Psoas muscle (tissue), 8 donors: ENCODE results near the gene INKA1. TPM values are rescaled to one million over a fixed set of nuclear protein-coding genes. Genes with fewer than 3 reads are reported as not detected.

Source experiments
- ATAC-seq, 4 donors: fragments of 200-7000 bp; cut with Tn5 transposase; one replicate each; pipeline ENCODE4 v1.9.1; 2020; ENCODE audit warnings: moderate library complexity in 3 of 4, mild to moderate bottlenecking in 2 of 4
- DNase-seq, 2 donors: peaks; one replicate each; pipeline ENCODE4 v3.0.0-alpha.2; 2020
- H3K27ac ChIP-seq: fragments of 200-600 bp; one replicate; pipeline ENCODE4 v1.8.0; 2022
- H3K27me3 ChIP-seq, 3 donors: fragments of 200-600 bp in 1 of 3; one replicate each; pipeline versions ENCODE4 v1.6.1 to v1.8.0; 2013 to 2022; ENCODE audit warnings: low read length in 2 of 3, mild to moderate bottlenecking in 2 of 3, moderate library complexity in 1 of 3; ENCODE audit not compliant: insufficient read depth in 3 of 3
- H3K36me3 ChIP-seq, 2 donors: fragments of 200-600 bp in 1 of 2; one replicate each; pipeline versions ENCODE4 v1.6.1 to v1.8.0; 2013 to 2022; ENCODE audit warnings: low read depth in 1 of 2, mild to moderate bottlenecking in 1 of 2, moderate library complexity in 1 of 2; ENCODE audit not compliant: insufficient read depth in 1 of 2
- H3K4me1 ChIP-seq: fragments of 200-600 bp; one replicate; pipeline ENCODE4 v1.8.0; 2022
- H3K4me3 ChIP-seq: fragments of 200-600 bp; one replicate; pipeline ENCODE4 v1.8.0; 2022; ENCODE audit warnings: mild to moderate bottlenecking
- H3K9me3 ChIP-seq: fragments of 200-600 bp; one replicate; pipeline ENCODE4 v1.8.0; 2022
- CTCF ChIP-seq: fragments of 200-600 bp; IDR thresholded peaks from one replicate; pipeline ENCODE4 v1.8.0; 2022; ENCODE audit warnings: antibody characterized with exemption
- whole genome bisulfite sequencing, 3 donors: extraction: QIAGEN DNeasy Blood & Tissue Kit; methylation state at CpG; one replicate each; pipeline versions ENCODE4 v1.1.6 to v1.1.7; 2013; 5-methylcytosine and 5-hydroxymethylcytosine counted together
- intact Hi-C, 2 donors: fragments of 100-400 bp; cut with DNase I; formaldehyde crosslinking; loops; one replicate each; pipeline versions ENCODE4 v1.11.0 to v1.14.2; 2022
- polyA plus RNA-seq, 3 donors: library from polyadenylated mRNA; stranded (reverse); fragments of 200-250 nt; gene quantifications; one replicate each; pipeline ENCODE4 v1.2.3, GENCODE V29; 2013
- total RNA-seq, 4 donors: library from RNA; stranded (reverse); fragmentation: NEBNext Ultra II Directional in 2 of 4; extraction: Animal tissue kit (Norgen Biotek cat#: 25700) in 2 of 4; gene quantifications; one replicate each; pipeline versions ENCODE4 v1.2.1 to v1.2.4, GENCODE V29; 2021 to 2023
- donor health status: healthy with polysubstance abuse.
- donor health status: DM: no; HTN: no; CAD: no; lungs with moderate emphysema.
- donor health status: Bipolar disorder and iron deficiency.
- donor health status: healthy.
- donor health status: DM: yes; HTN: yes; CAD: no.
- donor health status: DM: no; HTN: no; CAD: no.
- donor health status: DM: no; HTN: no; CAD: no.
- donor health status: DM: yes; HTN: yes; CAD: no.

Gene INKA1
- total and polyA plus RNA-seq, 7 donors: 2.2 to 20.1 (median 3.6) TPM

DNA sequence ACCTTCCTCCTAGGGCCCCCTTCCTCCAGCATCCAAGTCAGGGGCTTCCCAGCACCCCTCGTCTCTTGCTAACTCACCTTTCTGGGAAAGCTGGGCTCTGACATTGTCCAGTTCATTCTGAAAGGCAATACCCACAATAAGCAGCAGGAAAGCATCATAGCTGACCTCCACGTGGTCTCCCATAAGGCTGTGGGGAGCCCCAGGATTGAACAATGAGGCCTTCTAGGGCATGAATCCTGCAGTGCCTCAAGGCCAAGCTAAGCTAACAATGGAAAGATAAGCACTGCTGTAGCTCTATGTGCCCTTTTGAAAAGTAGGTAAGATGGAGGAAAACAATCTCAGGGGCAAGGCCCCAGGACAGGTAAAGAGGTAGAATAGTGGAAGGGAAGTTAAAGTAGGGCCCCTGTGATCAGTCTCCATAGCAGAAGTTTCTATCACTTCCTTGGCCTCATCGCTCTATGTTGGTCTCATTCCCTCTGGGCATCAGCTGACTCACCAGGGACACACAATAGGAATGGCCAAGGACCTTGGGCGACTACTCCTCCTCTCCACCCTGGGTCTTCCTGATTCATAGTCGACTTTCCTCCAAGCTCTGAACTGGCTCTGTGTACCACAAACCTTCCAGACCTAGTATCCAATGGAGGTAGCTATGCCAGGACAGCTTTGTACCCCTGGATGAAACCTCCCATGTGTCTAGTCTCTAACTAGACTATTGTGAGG lies 41.6 kb downstream of the INKA1 start:
- no peak overlapping the region for H3K27ac ChIP-seq
- no peak for TF ChIP-seq CTCF
- H3K27me3 ChIP-seq: no peaks in the 10 kb centered on the region
- 72 to 92% (median 77%) methylated on average over 5 of the region's 5 CpGs for WGBS, 3 donors
- no peaks in the 10 kb centered on the region for H3K36me3 ChIP-seq
- no peaks in the 10 kb centered on the region for H3K9me3 ChIP-seq
- no peak overlapping the region for H3K4me3 ChIP-seq
- DNase-seq: no peak
- no peak for ATAC-seq
- peaks cover 9% of the 10 kb centered on the region for H3K4me1 ChIP-seq
- intact Hi-C loops: loop anchor here in 1 of 2 donors (5.0 kb wide), 1 partner anchor 127 kb away; the partner anchor contains the start of gene AMIGO3

GRCh38 chr3:49845694-49846093 lies 42.6 kb downstream of the INKA1 start:
- Histone ChIP-seq H3K4me3 (no peak overlapping the region), H3K27ac (no peak overlapping the region), H3K4me1 (peaks cover under 1% of the 10 kb centered on the region), H3K9me3 (no peaks in the 10 kb centered on the region), H3K27me3 (no peaks in the 10 kb centered on the region), H3K36me3 (no peaks in the 10 kb centered on the region)
- DNase-seq (no peak), ATAC-seq (no peak)
- no peak for TF ChIP-seq CTCF
- intact Hi-C loops: no loop called here
- WGBS, 3 donors: 80 to 94% (median 92%) methylated on average over 3 of the region's 3 CpGs

Other genes starting within 250 kb of the INKA1 start
- gene BSN, start 248.8 kb upstream of the INKA1 start, total RNA-seq: under 1 TPM; 0.22 to 0.95 (median 0.47) TPM
- gene BSN, start 248.8 kb upstream of the INKA1 start, polyA plus RNA-seq: under 1 TPM; 0.08 to 0.20 (median 0.10) TPM
- 100 to 1,000 TPM; 115 to 189 (median 165) TPM for gene APEH, start 128.9 kb upstream of the INKA1 start, total RNA-seq
- gene APEH, start 128.9 kb upstream of the INKA1 start, polyA plus RNA-seq: 100 to 1,000 TPM in 1 of 3 donors, 10 to 100 TPM in 2; 70.8 to 109 (median 89.1) TPM
- gene MST1, start 113.8 kb upstream of the INKA1 start, total RNA-seq: 1 to 10 TPM; 3.2 to 7.0 (median 4.7) TPM
- gene MST1, start 113.8 kb upstream of the INKA1 start, polyA plus RNA-seq: 1 to 10 TPM; 1.4 to 4.5 (median 2.0) TPM
- gene RNF123, start 113.7 kb upstream of the INKA1 start, total RNA-seq: 100 to 1,000 TPM; 105 to 170 (median 146) TPM
- 10 to 100 TPM; 36.1 to 89.3 (median 76.9) TPM for gene RNF123, start 113.7 kb upstream of the INKA1 start, polyA plus RNA-seq
- gene AMIGO3, start 83.6 kb upstream of the INKA1 start, total RNA-seq: under 1 TPM in 1 of 4 donors, not detected in 3; 0.36 TPM
- gene AMIGO3, start 83.6 kb upstream of the INKA1 start, polyA plus RNA-seq: under 1 TPM; 0.38 to 0.94 (median 0.49) TPM
- gene GMPPB, start 79.3 kb upstream of the INKA1 start, total RNA-seq: 10 to 100 TPM in 2 of 4 donors, 1 to 10 TPM in 2; 9.3 to 14.5 (median 11.1) TPM
- 10 to 100 TPM; 12.5 to 30.7 (median 22.2) TPM for gene GMPPB, start 79.3 kb upstream of the INKA1 start, polyA plus RNA-seq
- 10 to 100 TPM; 11.6 to 16.1 (median 13.1) TPM for gene IP6K1, start 16.7 kb upstream of the INKA1 start, total RNA-seq
- 10 to 100 TPM in 1 of 3 donors, 1 to 10 TPM in 2; 9.1 to 15.5 (median 9.5) TPM for gene IP6K1, start 16.7 kb upstream of the INKA1 start, polyA plus RNA-seq
- gene CDHR4, start 3.4 kb upstream of the INKA1 start, total RNA-seq: not detected
- gene CDHR4, start 3.4 kb upstream of the INKA1 start, polyA plus RNA-seq: under 1 TPM in 2 of 3 donors, not detected in 1; 0.03 to 0.28 TPM
- gene UBA7, start 10.7 kb downstream of the INKA1 start, total RNA-seq: 10 to 100 TPM in 1 of 4 donors, 1 to 10 TPM in 3; 4.9 to 10.4 (median 7.3) TPM
- 1 to 10 TPM; 3.3 to 4.2 (median 4.1) TPM for gene UBA7, start 10.7 kb downstream of the INKA1 start, polyA plus RNA-seq
- gene TRAIP, start 53.3 kb downstream of the INKA1 start, total RNA-seq: 1 to 10 TPM in 2 of 4 donors, under 1 TPM in 2; 0.36 to 1.2 (median 0.81) TPM
- 1 to 10 TPM; 1.3 to 4.6 (median 2.0) TPM for gene TRAIP, start 53.3 kb downstream of the INKA1 start, polyA plus RNA-seq
- gene CAMKV, start 66.6 kb downstream of the INKA1 start, total RNA-seq: not detected
- gene CAMKV, start 66.6 kb downstream of the INKA1 start, polyA plus RNA-seq: under 1 TPM in 1 of 3 donors, not detected in 2; 0.09 TPM
- 1 to 10 TPM in 1 of 4 donors, under 1 TPM in 3; 0.39 to 1.7 (median 0.70) TPM for gene MST1R, start 100.6 kb downstream of the INKA1 start, total RNA-seq
- under 1 TPM; 0.38 to 0.95 (median 0.57) TPM for gene MST1R, start 100.6 kb downstream of the INKA1 start, polyA plus RNA-seq
- 10 to 100 TPM; 13.7 to 15.9 (median 15.0) TPM for gene MON1A, start 126.5 kb downstream of the INKA1 start, total RNA-seq
- gene MON1A, start 126.5 kb downstream of the INKA1 start, polyA plus RNA-seq: 10 to 100 TPM; 19.3 to 37.8 (median 28.3) TPM
- gene RBM6, start 136.9 kb downstream of the INKA1 start, total RNA-seq: 10 to 100 TPM; 21.6 to 41.0 (median 28.0) TPM
- 10 to 100 TPM; 28.3 to 42.8 (median 31.1) TPM for gene RBM6, start 136.9 kb downstream of the INKA1 start, polyA plus RNA-seq